ENCODE measurements around the gene VAT1. TPM values are rescaled to one million over a fixed set of nuclear protein-coding genes. Genes with fewer than 3 reads are reported as not detected.

VAT1 gene
- total and polyA plus RNA-seq, 8 donors = 116 to 257 (median 133) TPM

DNA sequence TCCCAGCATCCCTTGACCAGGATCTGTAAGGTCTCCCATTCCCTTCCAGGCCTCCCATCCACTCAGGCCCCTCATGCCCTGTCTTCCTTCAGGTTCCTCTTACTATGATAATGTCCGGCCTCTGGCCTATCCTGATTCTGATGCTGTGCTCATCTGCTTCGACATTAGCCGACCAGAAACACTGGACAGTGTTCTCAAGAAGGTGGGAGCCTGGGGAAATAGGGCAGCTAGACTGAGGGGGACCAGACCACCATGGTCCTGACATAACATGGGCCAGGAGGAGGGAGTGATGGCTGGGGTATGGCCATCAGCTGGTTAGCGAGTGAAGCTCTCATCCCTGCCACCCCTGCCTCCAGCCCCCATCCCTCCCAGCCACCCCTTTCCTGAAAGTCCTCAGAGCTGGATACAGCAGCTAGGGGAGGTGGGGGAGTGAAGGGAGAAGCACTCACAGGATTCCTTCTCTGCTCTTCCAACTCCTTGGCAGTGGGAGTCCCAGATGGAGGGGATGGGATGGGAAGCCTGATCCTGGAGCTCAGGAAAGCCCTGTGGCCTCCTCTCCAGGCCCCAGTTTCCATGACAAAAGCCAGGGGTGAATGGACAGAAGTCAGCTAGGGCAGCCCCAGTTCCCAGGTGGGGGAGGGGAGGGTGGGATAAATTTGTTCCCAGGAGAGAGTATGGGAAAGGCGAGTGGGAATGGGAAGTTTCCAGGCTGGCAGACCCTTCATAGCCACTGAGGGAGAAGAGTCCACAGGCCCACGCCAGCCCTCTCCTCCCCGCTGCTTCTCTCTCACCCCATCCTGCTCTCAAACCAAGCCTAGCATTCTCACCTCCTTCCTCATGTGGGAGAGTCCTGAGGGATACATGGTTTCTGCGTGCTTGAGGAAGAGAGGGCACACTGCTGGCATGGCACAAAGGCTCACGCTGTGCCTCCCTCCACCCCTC lies 5.2 kb upstream of the VAT1 start:
- intact Hi-C loops (cut with DNase I) = loop anchor here in 1 of 2 donors (10.0 kb wide), 1 partner anchor 287 kb away; no protein-coding TSS in a partner anchor
- no peak overlapping the region for H3K27ac ChIP-seq

DNA sequence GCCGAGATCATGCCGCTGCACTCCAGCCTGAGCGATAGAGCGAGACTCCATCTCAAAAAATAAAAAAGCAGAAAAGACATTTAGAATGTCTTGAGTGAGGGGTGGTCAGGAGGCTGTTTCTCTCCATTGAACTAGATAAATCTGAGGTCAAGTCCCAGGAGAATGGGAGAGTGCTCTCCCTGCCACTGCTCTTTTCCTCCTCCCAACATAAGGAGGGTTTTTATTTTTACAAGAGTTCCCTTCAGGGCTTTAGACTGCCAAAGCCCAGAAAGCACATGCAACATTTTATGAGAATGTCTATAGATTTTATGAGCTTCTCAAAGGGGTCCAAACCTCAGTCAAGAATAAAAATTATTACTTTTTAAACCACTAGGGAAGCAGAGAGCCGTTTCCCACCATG lies 4.4 kb upstream of the VAT1 start:
- Histone ChIP-seq H3K36me3 (no peaks in the 10 kb centered on the region), H3K4me1 (peaks cover 0 to 28% of the 10 kb centered on the region in 2 donors), H3K4me3 (no peak overlapping the region), H3K9me3 (no peaks in the 10 kb centered on the region), H3K27me3 (no peaks in the 10 kb centered on the region), H3K27ac (no peak overlapping the region)
- TF ChIP-seq, protein P1, sequence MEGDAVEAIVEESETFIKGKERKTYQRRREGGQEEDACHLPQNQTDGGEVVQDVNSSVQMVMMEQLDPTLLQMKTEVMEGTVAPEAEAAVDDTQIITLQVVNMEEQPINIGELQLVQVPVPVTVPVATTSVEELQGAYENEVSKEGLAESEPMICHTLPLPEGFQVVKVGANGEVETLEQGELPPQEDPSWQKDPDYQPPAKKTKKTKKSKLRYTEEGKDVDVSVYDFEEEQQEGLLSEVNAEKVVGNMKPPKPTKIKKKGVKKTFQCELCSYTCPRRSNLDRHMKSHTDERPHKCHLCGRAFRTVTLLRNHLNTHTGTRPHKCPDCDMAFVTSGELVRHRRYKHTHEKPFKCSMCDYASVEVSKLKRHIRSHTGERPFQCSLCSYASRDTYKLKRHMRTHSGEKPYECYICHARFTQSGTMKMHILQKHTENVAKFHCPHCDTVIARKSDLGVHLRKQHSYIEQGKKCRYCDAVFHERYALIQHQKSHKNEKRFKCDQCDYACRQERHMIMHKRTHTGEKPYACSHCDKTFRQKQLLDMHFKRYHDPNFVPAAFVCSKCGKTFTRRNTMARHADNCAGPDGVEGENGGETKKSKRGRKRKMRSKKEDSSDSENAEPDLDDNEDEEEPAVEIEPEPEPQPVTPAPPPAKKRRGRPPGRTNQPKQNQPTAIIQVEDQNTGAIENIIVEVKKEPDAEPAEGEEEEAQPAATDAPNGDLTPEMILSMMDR (IDR thresholded peaks at IDR 0.05) = no peak
- ATAC-seq (no peak), DNase-seq (no peak)
- intact Hi-C loops (cut with DNase I) = loop anchor here in 1 of 2 donors (10.0 kb wide), 1 partner anchor 288 kb away; no protein-coding TSS in a partner anchor

More for the DNA sequence above, 5.2 kb upstream of the VAT1 start:
- no peaks in the 10 kb centered on the region for H3K9me3 ChIP-seq
- H3K27me3 ChIP-seq = no peaks in the 10 kb centered on the region
- DNase-seq (no peak), ATAC-seq (no peak)
- H3K4me1 ChIP-seq = peaks cover 0 to 26% of the 10 kb centered on the region in 2 donors
- H3K4me3 ChIP-seq = no peak overlapping the region
- no peaks in the 10 kb centered on the region for H3K36me3 ChIP-seq
- TF ChIP-seq, protein P1 (IDR thresholded peaks at IDR 0.05) = no peak

DNA sequence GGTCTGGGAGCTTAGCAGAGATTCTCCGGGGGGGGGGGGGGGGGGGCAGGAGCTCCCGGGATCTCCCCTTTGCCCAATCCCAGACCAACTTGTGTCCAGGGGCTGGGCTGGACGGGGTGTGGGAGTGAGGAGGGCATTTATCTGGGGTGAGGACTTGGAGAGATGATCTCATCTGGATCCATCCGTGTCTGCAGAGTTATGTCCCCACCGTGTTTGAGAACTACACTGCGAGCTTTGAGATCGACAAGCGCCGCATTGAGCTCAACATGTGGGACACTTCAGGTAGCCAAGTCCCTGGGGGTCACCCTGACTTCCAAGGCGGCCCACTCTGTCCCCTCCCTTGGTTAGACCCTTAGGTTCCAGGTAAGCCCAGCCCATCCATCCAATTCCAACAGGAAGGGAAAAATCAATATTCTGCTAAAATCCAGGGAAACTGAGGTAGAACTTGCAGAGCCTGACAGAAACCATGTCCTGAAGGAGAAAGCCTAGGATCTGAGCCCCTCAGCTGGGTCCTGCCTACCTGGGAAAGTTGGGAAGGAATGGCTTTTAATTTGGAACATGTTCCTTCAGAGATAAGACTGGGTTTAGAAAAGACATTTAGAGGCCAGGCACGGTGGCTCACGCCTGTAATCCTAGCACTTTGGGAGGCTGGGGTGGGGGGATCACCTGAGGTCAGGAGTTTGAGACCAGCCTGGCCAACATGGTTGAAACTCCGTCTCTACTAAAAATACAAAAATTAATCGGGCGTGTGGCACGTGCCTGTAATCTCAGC lies 3.8 kb upstream of the VAT1 start:
- no peak overlapping the region for H3K4me3 ChIP-seq
- DNase-seq (no peak), ATAC-seq (no peak)
- no peaks in the 10 kb centered on the region for H3K9me3 ChIP-seq
- no peak overlapping the region for H3K27ac ChIP-seq
- intact Hi-C loops (cut with DNase I) = loop anchor here in 1 of 2 donors (10.0 kb wide), 1 partner anchor 289 kb away; no protein-coding TSS in a partner anchor
- no peaks in the 10 kb centered on the region for H3K36me3 ChIP-seq
- TF ChIP-seq, protein P1 (IDR thresholded peaks at IDR 0.05) = no peak
- no peaks in the 10 kb centered on the region for H3K27me3 ChIP-seq
- H3K4me1 ChIP-seq = peaks cover 0 to 33% of the 10 kb centered on the region in 2 donors

DNA sequence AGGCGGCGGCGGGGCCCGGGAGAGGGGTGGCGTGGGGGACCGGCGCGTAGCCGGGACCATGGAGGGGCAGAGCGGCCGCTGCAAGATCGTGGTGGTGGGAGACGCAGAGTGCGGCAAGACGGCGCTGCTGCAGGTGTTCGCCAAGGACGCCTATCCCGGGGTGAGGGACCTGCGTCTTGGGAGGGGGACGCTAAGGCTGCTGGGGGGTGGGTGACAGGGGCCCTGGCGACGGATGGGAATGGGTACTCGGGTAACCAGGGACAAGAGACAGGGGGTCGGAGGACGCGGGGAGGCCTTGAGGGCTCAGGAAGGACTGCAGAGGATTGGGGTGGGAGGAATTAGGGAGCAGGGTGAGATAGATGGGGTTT lies 3.1 kb upstream of the VAT1 start:
- intact Hi-C loops (cut with DNase I) = loop anchor here in 1 of 2 donors (10.0 kb wide), 1 partner anchor 290 kb away; no protein-coding TSS in a partner anchor
- DNase-seq (no peak), ATAC-seq (no peak)
- Histone ChIP-seq H3K27ac (no peak overlapping the region), H3K4me1 (peaks cover 2 to 40% of the 10 kb centered on the region in 2 donors), H3K9me3 (no peaks in the 10 kb centered on the region), H3K4me3 (peak overlapping the region in 1 of 2 donors; percentile 56), H3K27me3 (no peaks in the 10 kb centered on the region), H3K36me3 (no peaks in the 10 kb centered on the region)
- TF ChIP-seq, protein P1 (IDR thresholded peaks at IDR 0.05) = no peak

Data from left lung (tissue), 10 donors.